ENCODE measurements around the gene BIRC2. TPM values are rescaled to one million over a fixed set of nuclear protein-coding genes. Genes with fewer than 3 reads are reported as not detected.

The BIRC2 gene
- total and polyA plus RNA-seq, 10 of the 15 experiments (the other 5 are each of a cell fraction or from before 2014, with no cell fraction given), result 13.8 to 75.8 (median 26.5) TPM

DNA sequence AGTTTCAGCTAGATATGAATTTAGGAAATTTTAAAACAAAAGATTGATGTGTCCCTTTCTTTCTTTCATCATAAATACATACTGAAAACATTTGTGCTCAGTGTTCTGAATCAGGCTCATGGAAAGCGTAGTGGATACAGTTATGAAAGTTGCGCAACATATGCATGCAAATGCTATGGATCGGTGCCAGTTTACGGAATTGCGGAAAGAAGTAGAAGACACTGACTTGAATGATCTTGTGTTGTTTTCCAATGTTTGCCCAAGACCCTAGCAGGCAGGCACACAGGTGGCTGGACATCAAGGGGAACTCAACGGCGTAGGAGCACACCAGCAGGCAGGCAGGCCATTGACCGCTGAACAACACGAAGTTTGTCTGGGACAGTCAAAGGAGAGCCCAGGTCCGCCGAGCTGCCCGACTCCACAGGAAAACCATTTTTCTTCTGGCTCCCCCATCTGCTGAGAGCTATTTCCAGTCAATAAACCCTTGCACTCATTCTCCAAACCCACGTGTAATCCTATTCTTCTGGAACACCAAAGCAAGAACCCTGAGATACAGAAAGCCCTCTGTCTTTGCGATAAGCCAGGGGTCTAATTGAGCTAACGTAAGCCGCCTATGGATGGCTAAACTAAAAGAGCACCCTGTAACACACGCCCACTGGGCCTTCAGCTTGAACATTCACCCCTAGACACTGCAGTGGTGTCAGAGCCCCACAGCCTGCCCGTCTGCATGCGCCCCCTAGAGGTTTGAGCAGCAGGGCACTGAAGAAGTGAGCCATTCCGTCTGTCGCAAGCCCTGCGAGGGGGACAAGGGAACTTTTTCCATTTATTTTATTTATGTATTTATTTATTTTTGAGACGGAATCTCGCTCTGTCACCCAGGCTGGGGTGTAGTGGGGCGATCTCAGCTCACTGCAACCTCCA is 37.1 kb upstream of the BIRC2 start:
- no peak for ATAC-seq
- RAD21 ChIA-PET (ENCODE audit: unreplicated experiment), result no interaction called here

More for the DNA sequence above, 37.1 kb upstream of the BIRC2 start:
- no peak for DNase-seq (ENCODE audit: low read depth, low spot score)
- Histone ChIP-seq H4K20me1 (ENCODE audit: control insufficient read depth, insufficient read depth) (no peaks in the 10 kb centered on the region), H3K9ac (ENCODE audit: control insufficient read depth, insufficient read depth, low read length) (no peak overlapping the region), H3K36me3 (ENCODE audit: control insufficient read depth in 2 of 2, insufficient read depth in 2 of 2, low read length in 1 of 2) (no peaks in the 10 kb centered on the region), H3K27me3 (replicated peaks in 1 of 2; ENCODE audit: control insufficient read depth in 2 of 2, insufficient read depth in 2 of 2, low read length in 1 of 2) (no peaks in the 10 kb centered on the region), H3K4me1 (ENCODE audit: control insufficient read depth, insufficient read depth, low read length) (peaks cover 25% of the 10 kb centered on the region), H3K4me3 (no peak overlapping the region), H3K79me2 (ENCODE audit: control insufficient read depth, insufficient read depth, low read length) (0 out of 2 replicates have a peak, but pooled peaks cover 3% of the 10 kb centered on the region), H3K27ac (ENCODE audit: control insufficient read depth, insufficient read depth) (no peak overlapping the region), H3K9me3 (replicated peaks; ENCODE audit: control insufficient read depth, insufficient read depth, low read length) (no peaks in the 10 kb centered on the region; the same call in 2 of the 3 replicates), H3K4me2 (ENCODE audit: control insufficient read depth, insufficient read depth) (no peak overlapping the region), H2AFZ (ENCODE audit: control insufficient read depth, low read depth, low read length) (no peak overlapping the region)
- intact Hi-C loops (cut with micrococcal nuclease; ENCODE audit: unreplicated experiment) (no loop called here), in situ Hi-C loops (cut with MboI) (no loop called here)
- CTCF ChIA-PET, result interaction anchor here (1.0 to 12.0 kb wide), 6 partner anchors 12 to 356 kb away, joined by 3 to 219 read pairs (median 6); no protein-coding TSS in a partner anchor
- SMC1A ChIA-PET (ENCODE audit: uncharacterized antibody, unreplicated experiment), result interaction anchor here (0.8 to 13.5 kb wide), 4 partner anchors 15 to 301 kb away, joined by 3 to 255 read pairs (median 3); no protein-coding TSS in a partner anchor
- no TSS peak for BruUV-seq (replicated peaks)
- POLR2A ChIA-PET, result interaction anchor here (1.0 kb wide), 1 partner anchor 10 kb away, joined by 3 read pairs; no protein-coding TSS in a partner anchor
- TF ChIP-seq, protein P1, sequence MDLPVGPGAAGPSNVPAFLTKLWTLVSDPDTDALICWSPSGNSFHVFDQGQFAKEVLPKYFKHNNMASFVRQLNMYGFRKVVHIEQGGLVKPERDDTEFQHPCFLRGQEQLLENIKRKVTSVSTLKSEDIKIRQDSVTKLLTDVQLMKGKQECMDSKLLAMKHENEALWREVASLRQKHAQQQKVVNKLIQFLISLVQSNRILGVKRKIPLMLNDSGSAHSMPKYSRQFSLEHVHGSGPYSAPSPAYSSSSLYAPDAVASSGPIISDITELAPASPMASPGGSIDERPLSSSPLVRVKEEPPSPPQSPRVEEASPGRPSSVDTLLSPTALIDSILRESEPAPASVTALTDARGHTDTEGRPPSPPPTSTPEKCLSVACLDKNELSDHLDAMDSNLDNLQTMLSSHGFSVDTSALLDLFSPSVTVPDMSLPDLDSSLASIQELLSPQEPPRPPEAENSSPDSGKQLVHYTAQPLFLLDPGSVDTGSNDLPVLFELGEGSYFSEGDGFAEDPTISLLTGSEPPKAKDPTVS (IDR thresholded peaks at IDR 0.05; ENCODE audit: low read depth, low read length), result no peak
- TF ChIP-seq, protein P2, sequence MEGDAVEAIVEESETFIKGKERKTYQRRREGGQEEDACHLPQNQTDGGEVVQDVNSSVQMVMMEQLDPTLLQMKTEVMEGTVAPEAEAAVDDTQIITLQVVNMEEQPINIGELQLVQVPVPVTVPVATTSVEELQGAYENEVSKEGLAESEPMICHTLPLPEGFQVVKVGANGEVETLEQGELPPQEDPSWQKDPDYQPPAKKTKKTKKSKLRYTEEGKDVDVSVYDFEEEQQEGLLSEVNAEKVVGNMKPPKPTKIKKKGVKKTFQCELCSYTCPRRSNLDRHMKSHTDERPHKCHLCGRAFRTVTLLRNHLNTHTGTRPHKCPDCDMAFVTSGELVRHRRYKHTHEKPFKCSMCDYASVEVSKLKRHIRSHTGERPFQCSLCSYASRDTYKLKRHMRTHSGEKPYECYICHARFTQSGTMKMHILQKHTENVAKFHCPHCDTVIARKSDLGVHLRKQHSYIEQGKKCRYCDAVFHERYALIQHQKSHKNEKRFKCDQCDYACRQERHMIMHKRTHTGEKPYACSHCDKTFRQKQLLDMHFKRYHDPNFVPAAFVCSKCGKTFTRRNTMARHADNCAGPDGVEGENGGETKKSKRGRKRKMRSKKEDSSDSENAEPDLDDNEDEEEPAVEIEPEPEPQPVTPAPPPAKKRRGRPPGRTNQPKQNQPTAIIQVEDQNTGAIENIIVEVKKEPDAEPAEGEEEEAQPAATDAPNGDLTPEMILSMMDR (IDR thresholded peaks at IDR 0.05 in 2 of 3, conservative IDR thresholded peaks at IDR 0.05 in 1 of 3; ENCODE audit: control insufficient read depth in 2 of 3, extremely low read depth in 1 of 3, insufficient read depth in 1 of 3, low read depth in 3 of 3, low read length in 3 of 3), result peak in 1 of 3 experiments; percentile 21; a peak in 1 of 6 replicates
- WGBS (ENCODE audit: insufficient coverage, insufficient replicate concordance, low lambda C conversion rate, missing lambda C conversion rate), result 90% methylated on average over 25 of the region's 25 CpGs
- FAIRE-seq, result no peak

All from GM12878 (cell line).